Stimulated activated CD4-positive, alpha-beta T cell treated with anti-CD3 and anti-CD28 coated beads, TNF-alpha, amount 100 ng/mL, for 4 hours (primary cell): Measurements from ENCODE around the gene CST9L.
"Not testable (repeated sequence)": the region's sequence is repeated elsewhere in the genome, so short reads cannot be mapped to it uniquely, and the experiment has no call there.

Source experiments
- DNase-seq, 3 experiments: peaks; one replicate each; pipeline ENCODE4 v3.0.0-alpha.2; 2020; ENCODE audit warnings: low read depth in 3 of 3

CST9L gene

DNA sequence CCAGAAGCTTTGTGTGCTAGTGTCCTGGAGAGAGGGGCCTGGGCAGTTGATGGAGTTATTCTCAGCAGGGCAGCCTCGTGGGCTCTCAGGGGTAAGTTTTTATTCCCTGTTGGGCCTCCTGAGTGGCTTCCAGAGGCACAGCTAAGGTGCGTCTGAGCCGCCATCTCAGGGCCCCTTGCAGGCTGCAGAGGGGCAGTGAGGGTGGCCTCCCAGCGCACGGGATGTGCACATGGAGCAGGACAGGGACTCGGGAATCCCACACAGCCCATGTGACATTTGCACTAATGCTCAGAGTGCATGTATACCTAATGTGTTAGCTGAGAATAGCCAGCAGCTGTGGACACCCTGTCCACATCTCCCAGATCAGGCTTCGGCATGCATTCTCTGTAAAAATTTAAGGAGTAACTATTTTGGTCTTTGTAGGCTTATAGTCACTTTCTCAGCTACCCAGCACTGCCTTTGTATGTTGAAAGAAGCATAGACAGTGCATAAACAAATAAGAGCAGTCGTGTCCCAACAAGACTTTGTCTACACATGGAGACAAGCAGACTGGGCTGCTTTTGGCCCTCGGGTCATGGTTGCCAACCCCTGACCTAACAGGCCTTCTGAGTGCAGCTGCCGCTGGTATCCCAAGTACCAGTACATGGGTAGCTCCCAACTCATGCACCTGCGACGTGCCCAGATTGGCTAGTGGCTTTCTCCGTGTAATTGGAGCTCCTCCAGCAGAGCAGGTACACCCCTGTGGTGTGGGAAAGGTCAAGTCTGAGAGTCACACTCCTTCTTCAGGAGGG is 18.6 kb upstream of the CST9L start:
- DNase-seq, result no peak

DNA sequence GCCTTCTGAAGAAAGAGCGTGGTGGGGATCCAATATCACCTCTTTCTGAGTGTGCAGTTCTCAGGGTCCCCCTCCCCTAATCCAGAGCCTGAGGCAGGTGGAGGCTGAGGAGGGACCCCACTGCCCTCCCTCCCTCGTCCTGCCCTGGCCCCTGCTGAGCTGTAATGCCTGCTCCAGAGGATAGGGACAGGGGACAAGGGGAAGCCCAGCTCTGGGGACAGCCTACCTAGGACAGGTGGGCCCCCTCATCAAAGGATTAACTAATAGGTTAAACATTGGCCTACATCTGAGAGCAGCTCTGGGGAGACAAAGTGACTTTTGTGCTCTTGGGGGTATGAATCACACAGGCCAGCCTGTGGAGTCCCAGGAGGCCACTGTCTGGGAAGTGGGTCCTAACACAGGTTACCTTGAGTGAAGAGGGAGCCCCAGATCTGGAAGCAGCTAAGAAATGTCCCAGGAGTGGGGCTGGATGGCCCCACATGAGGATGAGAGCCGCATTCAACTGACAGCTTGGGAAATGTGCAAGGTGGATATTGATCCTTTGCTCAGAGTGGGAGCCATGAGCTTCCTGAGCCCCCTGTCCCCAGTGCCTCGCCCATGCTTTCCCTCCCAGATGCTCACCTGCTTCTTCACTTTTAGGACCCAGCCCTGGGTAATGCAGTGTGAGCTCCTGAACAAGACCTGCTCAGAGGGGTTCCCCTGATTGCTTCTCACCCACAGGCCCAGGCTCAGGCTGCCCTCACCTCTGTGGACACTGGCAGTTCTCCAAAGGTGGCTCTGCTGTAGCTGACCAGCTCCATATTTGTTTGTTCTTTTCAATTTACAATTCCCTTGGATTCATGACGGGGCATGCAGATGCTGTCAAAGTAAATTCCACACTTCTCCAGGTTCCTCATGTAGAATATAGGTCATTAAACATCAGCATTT is 17.8 kb upstream of the CST9L start:
- no peak for DNase-seq

DNA sequence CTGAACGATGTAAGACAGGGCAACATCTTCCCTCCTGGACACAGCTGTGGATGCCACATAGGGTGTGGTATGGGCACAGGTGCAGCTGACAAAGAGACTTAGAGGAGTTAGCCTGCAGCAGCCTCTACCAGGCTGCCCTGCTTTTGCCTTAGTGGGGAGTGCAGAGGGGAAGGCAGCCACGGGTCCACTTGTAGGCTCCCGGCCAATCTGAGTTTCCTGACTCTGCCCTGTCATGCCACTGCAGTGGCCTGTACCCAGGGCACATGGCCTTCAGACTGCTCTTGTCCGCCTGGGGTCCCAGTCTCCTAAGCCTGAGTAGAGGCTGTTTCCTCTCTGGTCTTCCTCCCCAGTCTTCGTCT is 17.1 kb upstream of the CST9L start:
- no peak for DNase-seq

DNA sequence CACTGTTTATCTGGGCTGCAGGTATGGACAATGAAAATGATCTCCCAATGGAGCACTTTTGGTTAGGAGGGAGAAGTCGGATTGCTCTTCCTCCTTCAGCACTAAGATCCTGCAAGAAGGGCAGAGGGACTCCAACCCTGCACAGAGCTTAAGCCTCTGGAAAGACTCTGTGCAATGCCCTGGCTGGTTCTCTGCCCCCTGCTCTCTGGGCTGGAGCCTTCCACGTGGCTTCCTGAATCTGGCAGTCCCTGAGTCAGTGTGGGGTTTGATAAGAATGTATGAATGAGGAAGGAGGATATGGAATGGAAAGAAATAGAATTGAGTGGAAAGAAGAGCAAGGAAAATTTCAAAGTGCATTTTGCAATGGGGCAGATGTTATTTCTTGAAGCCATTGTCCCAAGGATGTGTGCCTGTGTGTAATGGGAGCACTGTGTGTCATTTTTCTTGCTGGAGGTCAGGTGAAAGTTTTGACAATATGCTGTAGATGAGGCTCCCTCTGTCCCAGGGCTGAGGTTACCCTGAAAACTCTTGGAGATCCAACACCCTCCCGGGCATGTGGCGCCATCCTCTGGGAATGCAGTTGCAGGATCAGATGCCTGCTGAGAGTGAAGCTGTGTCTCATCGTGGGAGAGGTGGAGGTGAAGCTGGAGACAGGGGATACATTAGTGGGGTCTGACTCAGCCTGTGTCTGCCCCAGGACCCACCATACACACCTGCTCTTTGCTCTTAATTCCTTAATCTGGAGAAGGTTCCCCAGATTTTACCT is 16.3 kb upstream of the CST9L start:
- no peak for DNase-seq

DNA sequence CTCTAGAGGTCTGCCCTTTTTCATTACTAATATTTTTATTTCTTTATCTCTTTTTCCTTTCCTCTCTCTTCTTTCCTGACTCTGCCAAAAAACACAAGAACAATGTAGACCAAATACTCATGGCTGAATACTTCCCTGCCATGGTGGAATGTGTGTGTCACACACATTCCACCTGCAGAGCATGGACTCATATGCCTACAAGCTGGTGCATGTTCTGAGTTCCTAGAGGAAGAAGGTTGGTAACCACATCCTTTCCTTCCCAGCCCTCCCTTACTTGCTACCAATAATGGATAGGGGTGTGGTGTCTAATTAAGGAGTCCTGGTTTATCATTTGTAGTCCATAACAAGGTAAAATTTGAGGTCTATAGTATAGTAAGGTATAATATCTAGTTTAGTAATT is 15.2 kb upstream of the CST9L start:
- DNase-seq, result no peak

- DNase-seq, result no peak
These were observed 14.0 kb upstream of the CST9L start for GRCh38 chr20:23582293-23582692.

- not testable (repeated sequence) for DNase-seq
These were observed 13.5 kb upstream of the CST9L start for GRCh38 chr20:23581833-23582232.

GRCh38 chr20:23574977-23575376 is 6.7 kb upstream of the CST9L start:
- no peak for DNase-seq

GRCh38 chr20:23570178-23570760 is 2.0 kb upstream of the CST9L start:
- DNase-seq, result no peak

- DNase-seq, result no peak
These were observed 1.3 kb upstream of the CST9L start for GRCh38 chr20:23569570-23569969.

- DNase-seq, result no peak
These were observed 667 bp upstream of the CST9L start for GRCh38 chr20:23568971-23569330.

DNA sequence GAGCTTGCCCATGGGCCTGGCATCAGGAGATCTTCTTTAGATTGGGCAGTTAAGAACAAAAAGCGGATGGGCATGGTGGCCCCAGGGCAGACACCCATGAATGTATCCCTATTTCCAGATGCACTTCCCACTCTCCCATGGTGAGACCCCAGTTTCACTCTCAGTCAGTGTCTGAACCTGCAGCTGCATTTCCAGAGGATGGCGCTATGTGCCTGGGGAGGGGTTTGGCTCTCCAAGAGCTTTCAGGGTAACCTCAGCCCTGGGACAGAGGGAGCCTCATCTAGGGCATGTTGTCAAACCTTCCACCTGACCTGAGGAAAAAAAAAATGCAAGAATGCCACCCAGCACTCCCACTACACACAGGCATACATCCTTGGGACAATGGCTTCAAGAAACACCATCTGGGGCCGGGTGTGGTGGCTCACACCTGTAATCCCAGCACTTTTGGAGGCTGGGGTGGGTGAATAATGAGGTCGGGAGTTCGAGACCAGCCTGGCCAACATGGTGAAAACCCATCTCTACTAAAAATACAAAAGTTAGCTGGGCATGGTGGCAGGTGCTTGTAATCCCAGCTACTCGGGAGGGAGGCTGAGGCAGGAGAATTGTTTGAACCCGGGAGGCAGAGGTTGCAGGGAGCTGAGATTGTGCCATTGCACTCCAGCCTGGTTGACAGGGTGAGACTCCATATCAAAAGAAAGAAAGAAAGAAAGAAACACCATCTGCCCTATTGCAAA is 1.9 kb downstream of the CST9L start:
- DNase-seq, result no peak

- DNase-seq, result no peak
These were observed 2.7 kb downstream of the CST9L start for GRCh38 chr20:23565503-23566045.

GRCh38 chr20:23564927-23565326 is 3.4 kb downstream of the CST9L start:
- DNase-seq, result no peak

GRCh38 chr20:23562721-23563342 is 5.5 kb downstream of the CST9L start:
- no peak for DNase-seq

- no peak for DNase-seq
These were observed 13.9 kb downstream of the CST9L start for GRCh38 chr20:23554401-23554800.

GRCh38 chr20:23551786-23552185 is 16.5 kb downstream of the CST9L start:
- DNase-seq, result no peak

DNA sequence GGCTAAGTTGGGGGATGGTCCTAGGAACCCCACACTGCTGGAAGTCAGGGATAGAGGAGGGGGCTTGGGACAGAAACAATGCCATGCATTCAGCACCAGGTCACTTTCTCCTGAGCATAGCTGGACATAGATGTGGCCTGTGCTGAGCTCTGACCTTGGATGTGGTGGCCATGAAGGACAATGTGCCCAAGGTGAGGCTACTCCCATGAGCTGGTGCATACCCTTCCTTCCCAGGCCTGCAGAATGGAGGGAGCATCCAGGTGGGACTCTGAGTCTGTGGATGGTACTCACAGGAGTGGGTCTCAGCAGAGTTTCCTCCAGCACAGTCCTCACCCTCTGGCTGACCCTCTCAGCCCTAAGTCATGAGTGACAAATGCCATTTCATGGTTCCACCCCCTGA is 16.9 kb downstream of the CST9L start:
- DNase-seq, result no peak

DNA sequence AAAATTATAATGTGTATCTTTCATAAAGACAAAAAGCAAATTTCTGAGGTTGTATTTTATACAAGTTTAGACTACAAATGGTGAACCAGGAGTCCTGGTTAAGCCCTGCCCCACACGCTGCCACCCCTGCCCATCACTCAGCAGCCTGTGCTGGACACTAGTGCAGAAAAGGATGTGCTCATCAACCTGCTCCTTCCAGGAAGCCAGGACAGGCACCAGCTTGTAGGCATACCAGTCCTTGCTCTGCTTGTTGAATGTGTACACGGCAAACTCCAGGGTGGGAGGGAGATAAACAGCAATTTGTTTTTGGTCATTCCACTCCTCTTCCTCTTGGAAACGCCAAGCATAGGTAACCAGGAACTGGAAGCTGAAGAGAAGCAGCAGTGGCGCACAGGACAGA is 18.1 kb downstream of the CST9L start:
- no peak for DNase-seq

GRCh38 chr20:23548408-23548807 is 19.9 kb downstream of the CST9L start:
- no peak for DNase-seq

DNA sequence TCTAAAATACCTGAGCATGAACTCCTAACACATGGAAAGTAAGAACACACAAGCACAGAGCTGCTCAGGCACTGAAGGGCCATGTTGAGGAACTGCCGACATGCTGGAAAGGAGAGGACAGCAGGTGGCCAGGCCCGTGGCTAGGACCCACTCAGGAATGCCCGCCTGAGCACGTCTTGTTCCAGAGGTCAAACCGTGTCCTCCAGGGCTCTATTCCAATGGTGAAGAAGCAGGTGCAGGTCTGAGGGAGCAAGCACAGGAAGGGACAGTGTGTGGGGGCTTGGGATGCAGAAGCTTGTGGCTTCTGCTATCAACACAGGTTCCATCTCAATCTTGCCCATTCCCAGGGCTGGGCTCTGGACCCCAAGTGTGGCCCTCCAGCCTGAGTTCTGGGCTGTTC is 20.7 kb downstream of the CST9L start:
- DNase-seq, result no peak
